NCI-H128 (cell line): ENCODE data around the gene MAPKBP1.

Experiments used
- DNase-seq: peaks from one replicate; lab custom pipeline; 2025; ENCODE audit not compliant: unreplicated experiment; lab: John Stamatoyannopoulos, UW

The MAPKBP1 gene

DNA sequence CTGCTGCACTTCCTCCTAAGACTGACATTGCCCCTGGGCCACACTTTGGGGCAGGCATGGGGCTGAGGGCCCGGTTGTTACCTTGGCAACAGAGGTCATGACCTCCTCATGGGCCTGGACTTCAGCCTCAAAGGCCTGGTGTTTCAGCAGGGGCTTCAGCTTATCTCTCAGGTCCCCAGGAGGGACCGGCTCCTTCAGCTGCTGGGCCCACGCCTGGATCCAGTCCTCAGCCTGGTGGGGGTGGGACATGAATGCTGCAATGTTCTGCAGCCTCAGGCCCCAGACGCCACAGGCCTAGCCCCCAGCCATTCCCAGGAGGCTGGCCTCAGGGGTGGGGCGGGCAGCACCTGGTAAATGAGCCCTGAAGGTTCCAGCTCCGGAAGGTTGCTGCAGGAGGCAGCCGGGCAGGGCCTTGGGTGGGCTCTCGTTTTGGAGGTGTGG, 92.0 kb downstream of the MAPKBP1 start:
- DNase-seq: no peak

DNA sequence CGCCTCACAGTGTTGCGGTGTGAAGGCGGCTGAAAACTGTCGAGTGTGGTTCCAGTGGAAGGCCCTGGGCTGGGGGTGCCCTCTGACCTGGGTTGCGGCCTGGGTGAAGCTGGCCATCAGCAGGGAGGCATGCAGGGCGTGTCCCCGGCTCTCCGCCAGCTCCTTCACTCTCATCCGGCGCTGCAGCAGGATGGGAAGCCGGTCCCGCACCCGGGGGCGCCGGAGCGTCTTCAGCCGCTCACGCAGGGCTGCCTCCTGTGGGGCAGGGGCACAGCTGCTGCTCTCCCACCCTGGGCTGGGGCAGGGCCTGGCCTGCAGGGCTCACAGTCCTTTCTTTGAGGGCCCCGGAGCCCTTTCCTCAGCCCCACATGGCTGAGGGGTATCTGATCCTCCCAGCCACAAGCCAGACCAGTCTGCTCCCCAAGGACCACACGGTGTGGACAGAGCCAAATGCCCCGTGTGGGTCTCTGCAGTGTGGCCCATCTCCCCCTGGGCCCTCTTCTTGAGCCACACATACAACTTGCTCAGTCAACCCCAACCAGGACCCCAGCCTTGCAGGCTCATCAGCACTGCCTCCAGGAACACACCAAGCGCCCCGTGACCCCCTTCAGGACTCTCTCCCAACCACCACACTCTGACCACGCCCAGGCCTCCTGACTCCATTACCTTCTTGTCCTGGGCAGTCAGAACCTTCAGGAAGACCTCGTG, 92.7 kb downstream of the MAPKBP1 start:
- no peak for DNase-seq

DNA sequence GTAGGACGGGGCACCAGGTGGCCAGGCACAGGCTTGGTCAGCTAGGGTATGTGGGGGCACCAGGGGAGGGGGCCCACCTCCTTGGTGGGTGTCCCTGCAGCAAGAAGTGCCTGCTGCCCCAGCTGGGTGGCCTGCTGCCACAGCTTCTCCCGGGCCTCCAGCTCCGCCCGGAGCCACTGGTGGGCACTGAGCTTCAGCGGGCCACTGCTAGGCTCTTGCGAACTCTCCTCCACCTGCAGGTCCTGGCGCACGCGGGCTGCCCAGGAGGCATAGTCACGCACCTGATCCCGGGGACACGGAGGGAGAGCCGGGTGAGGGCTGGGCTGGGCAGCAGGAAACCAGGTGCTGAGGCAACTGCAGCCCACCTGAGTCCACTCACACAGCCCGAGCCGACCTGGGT, 94.0 kb downstream of the MAPKBP1 start:
- no peak for DNase-seq

DNA sequence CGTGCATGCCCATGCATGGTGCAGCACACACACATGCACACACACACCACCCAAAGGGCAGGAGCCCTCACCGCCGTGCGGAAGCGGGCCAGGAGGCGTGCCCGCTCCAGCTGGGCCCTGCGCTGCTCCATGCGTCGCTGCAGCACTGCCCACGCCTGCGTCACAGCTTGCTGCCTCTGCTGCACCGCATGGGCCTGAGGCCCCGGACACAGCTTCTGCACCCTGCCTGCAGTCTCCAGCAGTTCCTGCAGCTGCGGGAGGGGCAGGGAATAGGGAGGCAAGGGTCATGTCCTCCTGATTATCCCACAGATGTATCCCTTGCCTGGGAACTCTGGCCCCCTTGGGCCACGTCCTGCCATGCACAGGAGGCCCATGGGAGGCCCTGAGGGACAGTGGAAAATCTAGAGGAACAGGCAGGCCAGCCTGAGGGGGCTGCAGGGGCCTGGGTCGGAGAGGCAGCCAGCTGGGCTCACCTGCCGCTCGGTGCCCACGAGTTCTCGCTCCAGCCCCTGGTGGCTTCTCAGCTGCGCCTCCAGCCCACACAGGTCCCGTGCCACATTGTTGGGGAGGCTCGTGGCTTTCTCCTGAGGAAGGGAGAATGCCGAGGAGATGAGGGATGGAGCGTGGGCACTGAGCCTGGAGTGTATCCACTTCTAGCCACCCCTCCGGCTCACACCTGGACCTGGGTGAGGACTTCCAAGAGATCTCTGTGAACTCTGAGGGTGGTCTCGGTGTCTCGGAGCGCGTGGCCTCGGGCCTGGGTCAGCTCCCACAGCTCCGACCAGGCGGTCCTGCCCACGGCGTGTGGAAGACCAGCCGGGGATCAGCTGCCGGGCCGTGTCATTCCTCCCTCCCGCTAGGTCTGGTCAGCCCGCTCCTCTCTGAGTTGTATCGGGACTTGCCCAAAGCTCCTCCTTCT, 95.7 kb downstream of the MAPKBP1 start:
- DNase-seq: no peak

DNA sequence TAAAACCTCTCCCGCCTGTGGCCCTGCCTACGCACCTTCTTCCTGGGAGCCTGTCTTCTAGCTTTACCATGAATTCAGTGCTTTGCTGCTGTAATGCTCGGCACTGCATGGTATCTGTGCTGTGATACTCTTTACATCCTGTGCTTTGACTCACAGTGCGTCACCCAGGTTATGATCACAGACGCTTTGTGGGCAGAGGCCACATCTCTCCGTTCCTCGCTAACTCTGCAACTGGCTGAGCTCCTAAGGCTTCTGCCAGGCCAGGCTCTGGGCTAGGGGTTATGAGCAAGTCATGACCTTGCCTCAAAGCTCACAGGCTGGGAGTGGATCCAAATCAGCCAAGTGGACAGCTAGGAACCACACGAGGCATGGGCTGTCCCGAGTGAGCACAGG, 96.4 kb downstream of the MAPKBP1 start:
- DNase-seq: no peak

DNA sequence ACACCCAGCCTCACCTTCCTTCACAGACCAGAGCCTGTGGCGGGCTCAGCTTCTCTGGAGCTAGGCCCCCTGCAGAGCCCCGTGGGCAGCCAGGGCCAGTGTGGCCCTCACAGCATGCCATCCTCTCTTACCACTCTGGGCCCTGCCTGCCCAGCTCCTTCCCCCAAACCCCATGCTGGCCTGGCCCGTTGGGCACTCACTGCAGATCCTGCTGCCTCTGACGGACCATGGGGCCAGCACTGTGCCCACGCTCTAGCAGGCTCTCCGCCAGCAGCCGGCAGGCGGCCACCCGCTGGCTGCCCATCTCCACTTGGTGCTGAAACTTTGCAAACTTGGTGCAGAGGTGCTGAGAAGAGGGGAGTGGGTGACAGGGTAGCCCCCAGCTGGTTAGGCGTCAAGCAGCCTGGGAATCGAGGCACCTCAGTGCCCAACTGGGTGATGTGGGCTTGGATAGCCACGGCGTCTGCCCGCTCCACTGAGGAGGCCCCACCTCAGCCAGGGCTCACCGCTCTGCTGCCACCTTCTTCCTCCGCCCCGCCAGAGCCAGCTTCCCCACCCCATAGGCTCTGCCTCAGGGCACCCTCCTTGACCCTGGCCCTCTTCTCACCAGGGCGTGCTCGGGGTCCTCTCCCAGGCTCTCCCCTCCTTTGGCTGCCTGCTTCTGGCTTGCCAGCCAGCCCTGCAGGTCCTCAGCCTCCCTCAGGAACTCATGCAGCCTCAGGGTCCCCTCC, 97.1 kb downstream of the MAPKBP1 start:
- no peak for DNase-seq

DNA sequence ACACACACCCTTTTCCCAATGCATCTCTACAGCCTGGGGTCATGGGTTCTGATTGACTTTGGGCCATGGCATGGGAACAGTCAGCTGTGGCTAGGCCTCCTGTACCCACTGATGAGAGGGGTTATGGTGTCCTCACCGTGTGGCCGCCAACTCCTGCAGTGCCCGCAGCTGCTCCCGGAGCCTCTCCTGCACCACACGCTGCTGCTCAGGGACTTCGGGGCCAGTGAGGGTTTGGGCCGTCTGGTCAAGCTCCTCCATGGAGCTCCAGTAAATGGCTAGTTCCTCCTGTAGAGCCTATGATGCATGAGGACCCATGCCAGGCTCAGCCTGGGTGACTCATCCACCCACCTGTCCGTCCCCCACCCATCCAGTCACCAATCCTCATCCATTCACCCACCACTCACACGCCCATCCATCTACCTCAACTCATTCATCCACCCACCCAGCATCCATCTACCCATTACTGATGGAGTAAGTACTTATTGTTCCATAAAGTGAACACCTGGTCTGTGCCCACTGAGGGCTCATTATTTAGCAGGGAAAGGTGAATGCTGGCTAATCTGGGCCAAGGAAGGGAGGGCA, 98.0 kb downstream of the MAPKBP1 start:
- DNase-seq: no peak

DNA sequence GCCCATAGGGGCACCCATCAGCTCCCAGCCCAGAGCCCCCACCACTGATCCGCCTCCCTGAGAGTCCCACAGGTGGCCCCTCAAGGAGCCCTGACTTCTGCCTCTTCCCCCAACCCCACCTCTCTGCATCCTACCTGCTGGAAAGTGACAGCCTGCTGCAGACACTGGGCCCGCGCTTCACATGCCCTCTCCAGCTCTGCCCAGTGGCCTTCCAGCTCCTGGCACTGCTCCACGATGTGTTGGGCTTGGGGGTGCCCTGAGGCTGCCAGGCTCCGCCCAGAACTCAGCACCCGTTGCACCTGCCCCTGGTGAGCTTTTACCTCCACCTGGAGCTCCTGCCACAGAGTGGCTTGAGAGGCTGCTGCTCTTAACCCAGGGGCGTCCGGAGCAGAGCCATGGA, 99.4 kb downstream of the MAPKBP1 start:
- DNase-seq: no peak

DNA sequence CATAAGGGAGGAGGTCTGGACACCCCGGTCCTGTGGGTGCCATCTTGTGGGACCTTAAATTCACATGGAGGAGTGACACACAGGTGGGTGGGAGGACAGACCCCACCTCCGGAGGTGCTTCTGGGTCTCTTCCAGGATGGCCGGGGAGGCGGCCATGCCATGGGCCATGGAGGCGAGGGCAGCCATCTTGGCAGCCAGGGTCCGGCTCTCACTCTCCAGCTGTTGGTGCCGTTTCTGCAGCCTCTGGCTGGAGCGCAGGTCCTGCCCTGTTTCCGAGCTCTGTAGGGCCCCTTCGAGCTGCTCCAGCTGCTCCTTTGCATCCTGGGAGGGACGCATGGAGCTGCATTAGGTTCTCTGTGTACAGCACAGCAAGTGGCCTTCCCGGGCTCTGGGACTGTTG, 100.5 kb downstream of the MAPKBP1 start:
- no peak for DNase-seq

DNA sequence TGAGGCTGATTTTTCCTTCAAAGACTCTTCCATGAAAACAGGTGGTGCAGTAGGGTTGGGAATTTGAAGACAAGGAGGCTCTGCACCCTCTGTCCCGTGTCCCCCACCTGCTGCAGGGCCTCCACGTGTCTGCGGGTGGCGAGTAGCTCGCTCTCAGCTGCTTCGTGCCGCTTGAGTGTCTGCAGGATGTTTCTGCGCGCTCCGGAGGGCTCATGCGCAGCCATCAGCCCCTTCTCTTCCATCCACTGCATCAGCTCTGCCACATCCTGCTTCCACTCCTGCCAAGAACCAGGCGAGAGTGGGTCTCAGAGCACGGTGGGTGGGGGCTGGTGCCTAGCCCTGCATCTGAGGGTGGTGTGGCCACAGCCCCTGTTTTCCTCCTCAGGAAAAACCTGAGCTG, 101.7 kb downstream of the MAPKBP1 start:
- no peak for DNase-seq

DNA sequence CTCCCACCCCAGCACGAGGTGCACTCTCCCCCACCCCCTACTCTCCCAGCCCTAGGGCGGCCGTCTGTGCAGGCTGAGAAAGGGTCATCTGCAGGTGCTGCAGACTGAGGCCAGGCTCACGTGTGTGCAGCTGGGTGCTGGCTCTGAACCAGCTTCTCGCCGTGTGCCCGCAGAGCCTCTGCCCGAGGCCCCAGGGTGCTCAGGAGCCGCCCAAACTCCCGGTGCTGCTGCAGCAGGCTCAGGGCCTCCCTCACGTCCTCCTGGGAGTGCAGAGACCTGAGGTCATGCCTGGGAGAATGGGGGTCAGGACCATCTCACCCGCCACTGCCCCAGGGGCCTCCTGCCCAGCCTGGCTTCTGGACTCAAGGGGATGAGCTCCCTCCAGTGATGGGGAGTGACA, 102.4 kb downstream of the MAPKBP1 start:
- DNase-seq: no peak
